Measurements from ENCODE around the gene ATP11B. TPM values are rescaled to one million over a fixed set of nuclear protein-coding genes. Genes with fewer than 3 reads are reported as not detected.

ATP11B gene
- total RNA-seq, 2 donors from 2014 or later = 38.5 to 49.4 TPM

GRCh38 chr3:182969277-182969676 is 176.0 kb downstream of the ATP11B start:
- ATAC-seq (no peak), DNase-seq (no peak)
- intact Hi-C loops (cut with DNase I) = no loop called here

- ATAC-seq (no peak), DNase-seq (no peak)
- intact Hi-C loops (cut with DNase I) = no loop called here
These were observed 176.5 kb downstream of the ATP11B start for GRCh38 chr3:182969853-182970252.

GRCh38 chr3:182970811-182971418 is 177.6 kb downstream of the ATP11B start:
- ATAC-seq = no peak
- no peak for DNase-seq
- intact Hi-C loops (cut with DNase I) = no loop called here

Other genes with a start within 250 kb of the ATP11B start
- 10 to 100 TPM; 30.5 to 31.2 TPM for gene DCUN1D1, start 187.0 kb downstream of the ATP11B start, total RNA-seq